Measurements from ENCODE around the gene STK38L. TPM values are rescaled to one million over a fixed set of nuclear protein-coding genes. Genes with fewer than 3 reads are reported as not detected.

Gene STK38L
- total and polyA plus RNA-seq, 2 of the 8 experiments (the other 6 are each of a cell fraction or from before 2014, with no cell fraction given), result 8.1 to 63.6 TPM

DNA sequence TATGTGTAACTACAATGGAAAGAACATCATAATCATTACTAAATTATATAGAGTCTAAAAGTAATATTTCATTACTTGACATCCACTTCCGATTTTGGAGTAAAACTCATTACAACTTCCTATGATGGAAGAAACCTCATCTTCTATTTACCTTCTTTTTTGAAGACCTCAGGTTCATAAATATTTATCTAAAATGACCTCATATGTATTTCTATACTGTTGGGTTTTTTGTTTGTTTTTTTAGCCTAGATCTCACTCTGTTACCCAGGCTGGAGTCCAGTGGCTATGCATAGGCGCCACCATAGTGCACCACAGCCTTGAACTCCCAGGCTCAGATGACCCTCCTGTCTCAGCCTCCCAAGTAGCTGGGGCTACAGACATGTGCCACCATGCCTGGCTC, 48.6 kb downstream of the STK38L start:
- Histone ChIP-seq H3K23ac (ENCODE audit: insufficient read length) (no peak overlapping the region), H3K4me2 (ENCODE audit: insufficient read depth in 1 of 2, low read depth in 2 of 2, low read length in 2 of 2) (no peak overlapping the region), H2BK15ac (ENCODE audit: low read length) (no peak overlapping the region), H3K14ac (ENCODE audit: insufficient read length) (no peak overlapping the region), H4K5ac (ENCODE audit: insufficient read length, low read depth, low read length) (no peak overlapping the region), H2BK20ac (ENCODE audit: low read length) (peak overlapping the region; percentile 29; the same call in 1 of the 2 replicates), H3K79me1 (ENCODE audit: low read depth, low read length) (0 out of 2 replicates have a peak, but pooled peaks cover 3% of the 10 kb centered on the region), H4K8ac (ENCODE audit: extremely low read depth, insufficient read depth, low read length) (no peak overlapping the region), H2BK120ac (replicated peaks; ENCODE audit: low read depth, low read length) (no peak overlapping the region), H4K20me1 (replicated peaks in 1 of 2; ENCODE audit: control insufficient read depth in 1 of 2, insufficient read depth in 2 of 2, low read length in 2 of 2) (no peaks in the 10 kb centered on the region), H3K27ac (ENCODE audit: low read depth, low read length) (no peak overlapping the region), H3K79me2 (ENCODE audit: control insufficient read depth in 1 of 2, insufficient read depth in 2 of 2, low read length in 2 of 2) (peaks cover 0 to 25% of the 10 kb centered on the region in 2 experiments; a peak in 1 of 4 replicates), H3K4ac (replicated peaks; ENCODE audit: insufficient read length, low read depth, low read length) (no peak overlapping the region), H3K18ac (ENCODE audit: extremely low read depth, low read length) (no peak overlapping the region), H3K4me3 (ENCODE audit: extremely low read depth in 1 of 4, insufficient read depth in 2 of 4, low read depth in 3 of 4, low read length in 4 of 4) (no peak overlapping the region), H3K4me1 (replicated peaks in 1 of 4; ENCODE audit: control insufficient read depth in 3 of 4, insufficient read depth in 4 of 4, low read length in 3 of 4) (peaks cover 0 to 9% (median under 1%) of the 10 kb centered on the region in 4 experiments; a peak in 3 of 7 replicates), H3K36me3 (ENCODE audit: control insufficient read depth in 2 of 4, insufficient read depth in 4 of 4, low read length in 3 of 4) (peaks cover 0 to under 1% (median 0%) of the 10 kb centered on the region in 4 experiments; a peak in 2 of 8 replicates), H3K9me3 (ENCODE audit: insufficient read depth in 2 of 2, low read depth in 1 of 2, low read length in 1 of 2) (no peaks in the 10 kb centered on the region), H2BK12ac (ENCODE audit: low read depth, low read length) (no peak overlapping the region), H3K23me2 (ENCODE audit: low read depth, low read length) (no peaks in the 10 kb centered on the region), H3K27me3 (replicated peaks in 1 of 4; ENCODE audit: control insufficient read depth in 3 of 4, extremely low read depth in 1 of 4, insufficient read depth in 3 of 4, low read length in 3 of 4) (no peaks in the 10 kb centered on the region), H2AFZ (ENCODE audit: low read length) (no peak overlapping the region), H3K56ac (replicated peaks; ENCODE audit: insufficient read length, low read depth, low read length) (no peak overlapping the region), H2BK5ac (ENCODE audit: low read depth, low read length) (no peak overlapping the region), H3K9ac (replicated peaks in 1 of 4; ENCODE audit: extremely low read depth in 1 of 4, low read depth in 3 of 4, low read length in 3 of 4) (no peak overlapping the region), H2AK5ac (ENCODE audit: low read depth, low read length) (no peak overlapping the region), H4K91ac (replicated peaks; ENCODE audit: insufficient read length, low read length) (no peak overlapping the region)
- 87% methylated on average over 2 of the region's 2 CpGs; no CpG with 5 or more reads in 1 of the 2 experiments for WGBS, 2 experiments (ENCODE audit: extremely low coverage in 1 of 2, insufficient coverage in 1 of 2, insufficient read length in 1 of 2, insufficient replicate concordance in 2 of 2, low coverage in 1 of 2, low lambda C conversion rate in 2 of 2, missing lambda C conversion rate in 1 of 2)
- TF ChIP-seq, protein P1, sequence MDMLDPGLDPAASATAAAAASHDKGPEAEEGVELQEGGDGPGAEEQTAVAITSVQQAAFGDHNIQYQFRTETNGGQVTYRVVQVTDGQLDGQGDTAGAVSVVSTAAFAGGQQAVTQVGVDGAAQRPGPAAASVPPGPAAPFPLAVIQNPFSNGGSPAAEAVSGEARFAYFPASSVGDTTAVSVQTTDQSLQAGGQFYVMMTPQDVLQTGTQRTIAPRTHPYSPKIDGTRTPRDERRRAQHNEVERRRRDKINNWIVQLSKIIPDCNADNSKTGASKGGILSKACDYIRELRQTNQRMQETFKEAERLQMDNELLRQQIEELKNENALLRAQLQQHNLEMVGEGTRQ (IDR thresholded peaks at IDR 0.05; ENCODE audit: low read length), result no peak
- CTCF ChIA-PET (ENCODE audit: partially characterized antibody), result interaction anchor here (1.6 kb wide), 1 partner anchor 14 kb away, joined by 3 read pairs; no protein-coding TSS in a partner anchor
- no peak for DNase-seq (ENCODE audit: low read depth in 1 of 2, low spot score in 2 of 2)
- no peak for FAIRE-seq
- POLR2A ChIA-PET (ENCODE audit: partially characterized antibody), result no interaction called here

All from H1 (cell line).